MM.1S (cell line): ENCODE data around the gene HSD17B11.

Source experiments
- DNase-seq: peaks from one replicate; pipeline ENCODE4 v3.0.0-alpha.2; 2015
- H2AFZ ChIP-seq: fragments of 300-600 bp; sonication (generic); 2 replicates; pipeline ENCODE4 v1.6.0; 2016; ENCODE audit warnings: antibody characterized with exemption, low read length
- H3F3A ChIP-seq: fragments of 300-600 bp; sonication (generic); 2 replicates; pipeline ENCODE4 v1.6.1; 2016; ENCODE audit warnings: mild to moderate bottlenecking, antibody characterized with exemption, low read length, moderate library complexity, mixed read lengths; ENCODE audit not compliant: insufficient read depth
- H3K27ac ChIP-seq: fragments of 300-600 bp; sonication (generic); 2 replicates; pipeline ENCODE4 v1.5.1; 2016; ENCODE audit warnings: mild to moderate bottlenecking, low read length
- H3K27me3 ChIP-seq: fragments of 300-600 bp; sonication (generic); replicated peaks from 2 replicates; pipeline ENCODE4 v1.6.0; 2016; ENCODE audit warnings: low read length; ENCODE audit not compliant: insufficient read depth
- H3K36me3 ChIP-seq: fragments of 300-600 bp; sonication (generic); replicated peaks from 2 replicates; pipeline ENCODE4 v1.6.1; 2016; ENCODE audit warnings: mild to moderate bottlenecking, low read length, mixed read lengths; ENCODE audit not compliant: insufficient read depth
- H3K4me1 ChIP-seq: fragments of 300-600 bp; sonication (generic); 2 replicates; pipeline ENCODE4 v1.6.1; 2016; ENCODE audit warnings: low read length, mixed read lengths
- H3K4me2 ChIP-seq: fragments of 300-600 bp; sonication (generic); 2 replicates; pipeline ENCODE4 v1.6.0; 2016; ENCODE audit warnings: low read depth, low read length
- H3K4me3 ChIP-seq: fragments of 300-600 bp; sonication (generic); 2 replicates; pipeline ENCODE4 v1.5.1; 2016; ENCODE audit warnings: low read length, mixed read lengths
- H3K79me2 ChIP-seq: fragments of 300-600 bp; sonication (generic); 2 replicates; pipeline ENCODE4 v1.6.1; 2016; ENCODE audit warnings: mixed run types, low read length, mixed read lengths
- H3K9ac ChIP-seq: fragments of 300-600 bp; sonication (generic); 2 replicates; pipeline ENCODE4 v1.6.1; 2016; ENCODE audit warnings: low read length, mixed read lengths
- H3K9me2 ChIP-seq: fragments of 300-600 bp; sonication (generic); replicated peaks from 2 replicates; pipeline ENCODE4 v1.6.1; 2016; ENCODE audit warnings: mild to moderate bottlenecking, low read length, mixed read lengths; ENCODE audit not compliant: insufficient read depth
- H3K9me3 ChIP-seq: fragments of 300-600 bp; sonication (generic); replicated peaks from 2 replicates; pipeline ENCODE4 v1.6.1; 2016; ENCODE audit warnings: mild to moderate bottlenecking, low read length, mixed read lengths; ENCODE audit not compliant: insufficient read depth
- H4K20me1 ChIP-seq: fragments of 300-600 bp; sonication (generic); 2 replicates; pipeline ENCODE4 v1.6.1; 2016; ENCODE audit warnings: mild to moderate bottlenecking, low read length, moderate library complexity, mixed read lengths; ENCODE audit not compliant: insufficient read depth
- EZH2 ChIP-seq: fragments of 300-600 bp; sonication (generic); optimal IDR thresholded peaks from 2 replicates; pipeline ENCODE3; 2017; ENCODE audit warnings: low read depth, mild to moderate bottlenecking, antibody characterized with exemption, low read length, mixed read lengths
- EZH2phosphoT487 ChIP-seq: fragments of 300-600 bp; sonication (generic); IDR thresholded peaks from 2 replicates; pipeline ENCODE4 v1.6.1; 2018; ENCODE audit warnings: antibody characterized with exemption, low read length
- TF ChIP-seq, protein P1 (sequence below): fragments of 300-600 bp; sonication (generic); IDR thresholded peaks from 2 replicates; pipeline ENCODE4 v1.5.1; 2016; ENCODE audit warnings: antibody characterized with exemption, low read length, mixed read lengths

Gene HSD17B11

DNA sequence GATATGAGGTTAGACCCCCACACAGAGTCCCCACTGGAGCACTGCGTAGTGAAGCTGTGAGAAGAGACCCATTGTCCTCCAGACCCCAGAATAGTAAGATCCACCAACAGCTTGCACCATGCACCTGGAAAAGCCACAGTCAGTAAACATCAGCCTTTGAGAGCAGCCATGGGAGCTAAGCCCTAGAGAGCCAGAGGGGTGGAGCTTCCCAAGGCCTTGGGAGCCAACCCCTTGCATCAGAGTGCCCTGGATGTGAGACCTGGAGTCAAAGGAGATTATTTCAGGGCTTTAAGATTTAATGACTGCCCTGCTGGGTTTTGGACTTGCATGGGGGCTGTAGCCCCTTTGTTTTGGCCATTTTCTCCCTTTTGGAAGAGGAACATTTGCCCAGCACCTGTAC, 104.0 kb downstream of the HSD17B11 start:
- no peaks in the 10 kb centered on the region for H3K9me3 ChIP-seq
- H3K27ac ChIP-seq = no peak overlapping the region
- no peak for DNase-seq
- H3K4me1 ChIP-seq = no peaks in the 10 kb centered on the region
- H3K4me3 ChIP-seq = no peak overlapping the region
- H3K79me2 ChIP-seq = no peaks in the 10 kb centered on the region
- no peaks in the 10 kb centered on the region for H3K36me3 ChIP-seq
- H3K9me2 ChIP-seq = no peaks in the 10 kb centered on the region
- TF ChIP-seq, protein P1, sequence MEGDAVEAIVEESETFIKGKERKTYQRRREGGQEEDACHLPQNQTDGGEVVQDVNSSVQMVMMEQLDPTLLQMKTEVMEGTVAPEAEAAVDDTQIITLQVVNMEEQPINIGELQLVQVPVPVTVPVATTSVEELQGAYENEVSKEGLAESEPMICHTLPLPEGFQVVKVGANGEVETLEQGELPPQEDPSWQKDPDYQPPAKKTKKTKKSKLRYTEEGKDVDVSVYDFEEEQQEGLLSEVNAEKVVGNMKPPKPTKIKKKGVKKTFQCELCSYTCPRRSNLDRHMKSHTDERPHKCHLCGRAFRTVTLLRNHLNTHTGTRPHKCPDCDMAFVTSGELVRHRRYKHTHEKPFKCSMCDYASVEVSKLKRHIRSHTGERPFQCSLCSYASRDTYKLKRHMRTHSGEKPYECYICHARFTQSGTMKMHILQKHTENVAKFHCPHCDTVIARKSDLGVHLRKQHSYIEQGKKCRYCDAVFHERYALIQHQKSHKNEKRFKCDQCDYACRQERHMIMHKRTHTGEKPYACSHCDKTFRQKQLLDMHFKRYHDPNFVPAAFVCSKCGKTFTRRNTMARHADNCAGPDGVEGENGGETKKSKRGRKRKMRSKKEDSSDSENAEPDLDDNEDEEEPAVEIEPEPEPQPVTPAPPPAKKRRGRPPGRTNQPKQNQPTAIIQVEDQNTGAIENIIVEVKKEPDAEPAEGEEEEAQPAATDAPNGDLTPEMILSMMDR = no peak
- TF ChIP-seq EZH2phosphoT487 = no peak
- TF ChIP-seq EZH2 = no peak
- no peaks in the 10 kb centered on the region for H3K27me3 ChIP-seq
- H3K4me2 ChIP-seq = no peak overlapping the region
- H2AFZ ChIP-seq = no peak overlapping the region
- no peaks in the 10 kb centered on the region for H3F3A ChIP-seq
- no peaks in the 10 kb centered on the region for H4K20me1 ChIP-seq
- no peak overlapping the region for H3K9ac ChIP-seq
